T follicular helper cell (primary cell): ENCODE measurements around the gene SPIRE1.
"Not testable (repeated sequence)": the region's sequence is repeated elsewhere in the genome, so short reads cannot be mapped to it uniquely, and the experiment has no call there.

Experiments
- DNase-seq: peaks from one replicate; pipeline ENCODE4 v3.0.0-alpha.2; 2020; ENCODE audit warnings: low read depth

SPIRE1 gene

GRCh38 chr18:12416098-12416729 lies 241.7 kb downstream of the SPIRE1 start:
- DNase-seq = no peak

GRCh38 chr18:12411456-12411855 lies 246.5 kb downstream of the SPIRE1 start:
- no peak for DNase-seq

DNA sequence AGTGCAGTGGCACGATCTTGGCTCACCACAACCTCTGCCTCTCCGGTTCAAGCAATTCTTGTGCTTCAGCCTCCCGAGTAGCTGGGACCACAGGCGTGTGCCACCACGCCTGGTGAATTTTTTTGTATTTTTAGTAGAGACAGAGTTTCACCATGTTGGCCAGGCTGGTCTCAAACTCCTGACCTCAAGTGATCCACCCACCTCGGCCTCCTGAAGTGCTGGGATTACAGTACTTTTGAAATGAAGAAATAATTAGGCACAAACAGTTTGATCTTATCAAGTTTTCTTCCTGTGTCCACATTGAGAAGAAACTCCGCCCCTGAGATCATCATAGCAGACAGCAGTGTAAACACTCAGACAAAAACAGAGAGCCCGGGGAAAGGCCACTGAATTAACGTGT lies 247.2 kb downstream of the SPIRE1 start:
- not testable (repeated sequence) for DNase-seq

DNA sequence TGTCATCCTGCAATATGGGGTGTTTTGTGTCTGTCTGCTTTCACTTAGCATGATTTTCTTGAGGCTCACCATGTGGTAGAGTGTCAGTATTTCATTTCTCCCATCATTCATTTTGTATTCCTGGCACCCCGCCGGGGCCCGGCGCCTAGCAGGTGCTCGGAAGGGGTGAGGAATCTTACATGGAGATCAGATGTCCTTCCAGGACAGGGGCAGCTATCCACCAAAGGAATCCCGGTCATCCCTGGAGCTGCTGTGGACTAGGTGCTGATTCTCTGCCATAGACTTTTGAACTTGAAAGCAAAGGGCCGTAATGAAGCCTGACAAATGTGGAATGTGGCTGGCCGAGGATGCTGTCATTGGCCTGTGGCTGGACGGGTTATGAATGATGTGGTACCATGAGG lies 247.8 kb downstream of the SPIRE1 start:
- DNase-seq = no peak

DNA sequence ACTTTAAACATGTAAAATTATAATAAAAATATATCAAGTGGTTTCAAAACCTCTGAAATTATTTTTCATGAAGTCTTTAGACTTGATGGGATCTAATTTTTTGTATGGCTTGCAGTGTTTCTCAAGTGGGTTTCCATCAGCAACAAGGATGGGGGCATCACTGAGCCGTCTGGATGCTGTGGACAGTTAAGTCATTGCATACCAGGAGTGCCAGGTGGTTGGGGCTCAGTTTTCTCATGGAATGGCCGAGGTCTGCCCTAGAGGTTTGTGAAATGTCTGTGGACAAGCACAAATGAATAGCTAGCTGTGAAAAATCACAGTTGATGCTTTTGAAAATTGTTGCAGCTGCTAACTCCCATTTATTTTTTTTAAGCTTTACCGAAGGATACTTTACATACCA lies 248.4 kb downstream of the SPIRE1 start:
- DNase-seq = no peak

GRCh38 chr18:12408247-12408869 lies 249.5 kb downstream of the SPIRE1 start:
- DNase-seq = no peak

DNA sequence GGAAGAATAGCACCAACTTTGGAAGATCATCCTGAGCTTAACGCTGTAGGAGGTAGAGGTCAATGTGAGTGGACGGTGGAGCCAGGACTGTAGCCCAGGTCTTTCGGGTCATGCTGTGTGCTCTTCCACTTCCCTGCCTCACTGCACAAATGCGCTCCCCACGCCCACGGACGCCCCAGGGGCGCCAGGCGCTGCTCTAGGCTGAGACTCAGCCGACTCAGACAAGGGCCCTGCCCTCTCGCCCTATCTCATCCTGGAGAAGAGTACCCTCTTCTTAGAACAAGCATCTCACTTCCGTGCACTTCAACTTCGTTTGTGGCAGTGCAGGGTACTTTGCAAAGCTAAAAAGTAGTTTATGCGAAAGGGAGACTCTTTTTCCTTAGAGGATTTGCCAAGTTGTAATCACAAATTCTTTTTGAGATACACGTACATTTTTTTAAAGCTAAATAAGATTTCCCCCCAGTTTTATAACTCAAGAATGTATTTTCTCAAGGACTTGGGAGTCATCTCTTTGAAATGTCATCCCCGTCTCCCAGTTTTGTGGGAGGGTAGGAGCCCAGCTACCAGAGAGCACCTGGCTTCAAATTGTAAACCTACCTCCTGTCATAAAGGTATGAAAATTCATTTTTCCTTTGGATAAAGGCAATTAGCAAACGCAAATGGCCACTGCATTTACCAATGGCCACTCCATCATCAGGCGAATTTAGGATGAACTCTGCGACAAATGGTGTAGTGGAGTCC lies 251.4 kb downstream of the SPIRE1 start:
- DNase-seq = no peak

- no peak for DNase-seq
Measured at GRCh38 chr18:12405066-12405465, 252.8 kb downstream of the SPIRE1 start.

GRCh38 chr18:12403601-12404506 lies 254.1 kb downstream of the SPIRE1 start:
- no peak for DNase-seq

DNA sequence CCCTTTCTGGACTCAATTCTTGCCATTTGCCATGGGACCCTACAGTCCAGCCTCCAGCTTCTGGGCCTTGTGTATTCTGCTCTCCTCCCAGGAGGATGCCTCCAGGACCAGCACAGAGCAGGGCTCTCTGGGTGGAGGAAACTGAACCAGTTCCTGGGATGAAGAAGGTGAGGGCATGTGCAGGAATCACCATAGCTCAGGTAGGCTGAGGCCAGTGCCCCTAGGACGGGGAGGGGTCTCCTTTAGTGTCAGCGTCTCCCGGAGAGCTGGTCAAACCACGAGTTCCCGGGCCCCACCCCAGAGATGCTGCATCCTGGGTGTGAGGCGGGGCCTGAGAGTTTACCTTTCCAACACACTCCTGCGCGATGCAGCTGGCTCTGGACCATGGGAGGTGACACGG lies 256.0 kb downstream of the SPIRE1 start:
- no peak for DNase-seq

- no peak for DNase-seq
Measured at GRCh38 chr18:12399231-12399630, 258.7 kb downstream of the SPIRE1 start.

DNA sequence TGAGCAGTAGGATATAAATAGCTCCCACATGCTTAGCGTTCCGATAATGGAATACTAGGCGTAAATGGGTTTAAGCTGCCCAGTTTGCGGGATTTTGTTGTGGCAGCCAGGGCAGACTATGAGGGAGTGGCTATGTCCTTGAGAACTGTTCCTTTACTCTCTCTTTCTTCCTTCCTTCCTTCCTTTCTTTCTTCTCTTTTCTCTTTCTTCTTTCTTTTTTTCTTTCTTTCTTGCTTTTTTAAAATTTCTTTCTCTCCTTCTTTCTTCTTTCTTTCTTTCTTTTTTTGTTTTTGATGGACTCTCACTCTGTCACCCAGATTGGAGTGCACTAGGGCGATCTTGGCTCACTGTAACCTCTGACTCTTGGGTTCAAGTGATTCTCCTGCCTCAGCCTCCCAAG lies 259.3 kb downstream of the SPIRE1 start:
- DNase-seq = no peak

GRCh38 chr18:12397793-12398192 lies 260.1 kb downstream of the SPIRE1 start:
- no peak for DNase-seq

DNA sequence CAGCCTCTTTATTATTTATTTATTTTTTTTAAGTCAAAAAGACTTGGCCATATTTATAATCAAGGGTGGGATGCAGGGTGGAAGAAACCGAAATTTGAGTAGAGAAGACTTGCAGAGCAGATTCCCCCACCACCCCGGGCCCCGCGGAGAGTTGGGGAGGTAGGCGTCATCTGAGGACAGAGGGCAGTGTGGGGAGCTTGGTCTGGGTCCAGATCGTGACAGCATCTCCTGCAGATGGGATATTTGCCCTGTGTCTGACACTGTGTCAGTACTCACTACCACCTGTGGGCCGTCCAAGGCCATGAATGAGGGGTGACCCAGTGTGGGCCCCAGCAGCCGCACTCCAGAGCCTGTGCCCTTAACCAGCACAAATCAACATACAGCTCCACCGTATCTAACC lies 260.7 kb downstream of the SPIRE1 start:
- DNase-seq = no peak
